ENCODE measurements around the gene ACVR1. TPM values are rescaled to one million over a fixed set of nuclear protein-coding genes. Genes with fewer than 3 reads are reported as not detected.

The ACVR1 gene
- total RNA-seq, 1 experiment from 2014 or later, result 17.1 TPM

GRCh38 chr2:157803952-157804351 is 72.2 kb downstream of the ACVR1 start:
- intact Hi-C loops (cut with micrococcal nuclease; ENCODE audit: unreplicated experiment), result no loop called here
- ChIA-PET POLR2A (ENCODE audit: low non-redundant PET) (no interaction called here), CTCF (interaction anchor here (0.6 kb wide), 1 partner anchor 1191 kb away, joined by 3 read pairs; no protein-coding TSS in a partner anchor)
- no peaks in the 10 kb centered on the region for H3K27me3 ChIP-seq (replicated peaks; ENCODE audit: insufficient read depth, low read depth, low read length, poor library complexity)
- no peak overlapping the region for H3K4me3 ChIP-seq (ENCODE audit: low read depth, low read length, poor library complexity, severe bottlenecking)
- H3K36me3 ChIP-seq (ENCODE audit: insufficient read depth, low read length, poor library complexity, severe bottlenecking), result no peaks in the 10 kb centered on the region
- H3K9me3 ChIP-seq (ENCODE audit: low read depth, low read length, poor library complexity, severe bottlenecking), result no peaks in the 10 kb centered on the region
- TF ChIP-seq CTCF (conservative IDR thresholded peaks at IDR 0.05; ENCODE audit: low read depth, low read length) (no peak), EZH2 (IDR thresholded peaks at IDR 0.05; ENCODE audit: borderline replicate concordance, low read depth, low read length, poor library complexity, severe bottlenecking) (no peak)
- DNase-seq (ENCODE audit: low spot score), result no peak
- no TSS peak for BruUV-seq (replicated peaks)
- H3K27ac ChIP-seq (ENCODE audit: low read depth, low read length, poor library complexity, severe bottlenecking), result no peak overlapping the region
- H3K4me1 ChIP-seq (ENCODE audit: insufficient read depth, low read length, poor library complexity, severe bottlenecking), result peaks cover 16% of the 10 kb centered on the region

- intact Hi-C loops (cut with micrococcal nuclease; ENCODE audit: unreplicated experiment), result no loop called here
- TF ChIP-seq CTCF (conservative IDR thresholded peaks at IDR 0.05; ENCODE audit: low read depth, low read length) (no peak), EZH2 (IDR thresholded peaks at IDR 0.05; ENCODE audit: borderline replicate concordance, low read depth, low read length, poor library complexity, severe bottlenecking) (no peak)
- H3K4me1 ChIP-seq (ENCODE audit: insufficient read depth, low read length, poor library complexity, severe bottlenecking), result peaks cover 11% of the 10 kb centered on the region
- no peaks in the 10 kb centered on the region for H3K36me3 ChIP-seq (ENCODE audit: insufficient read depth, low read length, poor library complexity, severe bottlenecking)
- no TSS peak for BruUV-seq (replicated peaks)
- H3K9me3 ChIP-seq (ENCODE audit: low read depth, low read length, poor library complexity, severe bottlenecking), result no peaks in the 10 kb centered on the region
- DNase-seq (ENCODE audit: low spot score), result no peak
- H3K27ac ChIP-seq (ENCODE audit: low read depth, low read length, poor library complexity, severe bottlenecking), result no peak overlapping the region
- ChIA-PET POLR2A (ENCODE audit: low non-redundant PET) (no interaction called here), CTCF (no interaction called here)
- no peak overlapping the region for H3K4me3 ChIP-seq (ENCODE audit: low read depth, low read length, poor library complexity, severe bottlenecking)
- H3K27me3 ChIP-seq (replicated peaks; ENCODE audit: insufficient read depth, low read depth, low read length, poor library complexity), result no peaks in the 10 kb centered on the region
These were observed 72.7 kb downstream of the ACVR1 start for GRCh38 chr2:157803476-157803875.

GRCh38 chr2:157800838-157801495 is 75.2 kb downstream of the ACVR1 start:
- intact Hi-C loops (cut with micrococcal nuclease; ENCODE audit: unreplicated experiment), result no loop called here
- Histone ChIP-seq H3K9me3 (ENCODE audit: low read depth, low read length, poor library complexity, severe bottlenecking) (no peaks in the 10 kb centered on the region), H3K36me3 (ENCODE audit: insufficient read depth, low read length, poor library complexity, severe bottlenecking) (no peaks in the 10 kb centered on the region), H3K27ac (ENCODE audit: low read depth, low read length, poor library complexity, severe bottlenecking) (no peak overlapping the region), H3K4me3 (ENCODE audit: low read depth, low read length, poor library complexity, severe bottlenecking) (no peak overlapping the region), H3K27me3 (replicated peaks; ENCODE audit: insufficient read depth, low read depth, low read length, poor library complexity) (no peaks in the 10 kb centered on the region), H3K4me1 (ENCODE audit: insufficient read depth, low read length, poor library complexity, severe bottlenecking) (peaks cover under 1% of the 10 kb centered on the region)
- no peak for DNase-seq (ENCODE audit: low spot score)
- CTCF ChIA-PET, result no interaction called here
- no TSS peak for BruUV-seq (replicated peaks)
- TF ChIP-seq EZH2 (IDR thresholded peaks at IDR 0.05; ENCODE audit: borderline replicate concordance, low read depth, low read length, poor library complexity, severe bottlenecking) (no peak), CTCF (conservative IDR thresholded peaks at IDR 0.05; ENCODE audit: low read depth, low read length) (no peak)
- POLR2A ChIA-PET (ENCODE audit: low non-redundant PET), result no interaction called here
